ENCODE measurements around the gene TRAPPC6A.

- TF ChIP-seq MXI1 (IDR thresholded peaks at IDR 0.05; ENCODE audit: borderline replicate concordance, low read depth, low read length) (no peak), CTCF (conservative IDR thresholded peaks at IDR 0.05; ENCODE audit: low read depth, low read length) (no peak), CEBPB (IDR thresholded peaks at IDR 0.05; ENCODE audit: low read depth, low read length) (no peak), NFE2L2 (IDR thresholded peaks at IDR 0.05; ENCODE audit: low read depth, low read length) (no peak), RAD21 (IDR thresholded peaks at IDR 0.05; ENCODE audit: low read length) (no peak), POLR2A (IDR thresholded peaks at IDR 0.05; ENCODE audit: low read depth, low read length) (no peak), BHLHE40 (IDR thresholded peaks at IDR 0.05; ENCODE audit: low read depth, low read length) (no peak), RFX5 (IDR thresholded peaks at IDR 0.05; ENCODE audit: low read depth, low read length) (no peak), MAFK (IDR thresholded peaks at IDR 0.05; ENCODE audit: low read depth, low read length) (no peak), CHD1 (IDR thresholded peaks at IDR 0.05; ENCODE audit: low read depth, low read length) (no peak), USF2 (IDR thresholded peaks at IDR 0.05; ENCODE audit: low read depth, low read length) (no peak), SMC3 (IDR thresholded peaks at IDR 0.05; ENCODE audit: low read depth, low read length) (no peak)
- TF ChIP-seq, protein P1, sequence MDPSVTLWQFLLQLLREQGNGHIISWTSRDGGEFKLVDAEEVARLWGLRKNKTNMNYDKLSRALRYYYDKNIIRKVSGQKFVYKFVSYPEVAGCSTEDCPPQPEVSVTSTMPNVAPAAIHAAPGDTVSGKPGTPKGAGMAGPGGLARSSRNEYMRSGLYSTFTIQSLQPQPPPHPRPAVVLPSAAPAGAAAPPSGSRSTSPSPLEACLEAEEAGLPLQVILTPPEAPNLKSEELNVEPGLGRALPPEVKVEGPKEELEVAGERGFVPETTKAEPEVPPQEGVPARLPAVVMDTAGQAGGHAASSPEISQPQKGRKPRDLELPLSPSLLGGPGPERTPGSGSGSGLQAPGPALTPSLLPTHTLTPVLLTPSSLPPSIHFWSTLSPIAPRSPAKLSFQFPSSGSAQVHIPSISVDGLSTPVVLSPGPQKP (IDR thresholded peaks at IDR 0.05; ENCODE audit: borderline replicate concordance, low read depth, low read length): no peak
These were observed 41.4 kb downstream of the TRAPPC6A start for GRCh38 chr19:45136507-45137178.

Data from IMR-90 (cell line).